ENCODE results near the gene OBP2B.
"Not testable (repeated sequence)": the region's sequence is repeated elsewhere in the genome, so short reads cannot be mapped to it uniquely, and the experiment has no call there.

DNA sequence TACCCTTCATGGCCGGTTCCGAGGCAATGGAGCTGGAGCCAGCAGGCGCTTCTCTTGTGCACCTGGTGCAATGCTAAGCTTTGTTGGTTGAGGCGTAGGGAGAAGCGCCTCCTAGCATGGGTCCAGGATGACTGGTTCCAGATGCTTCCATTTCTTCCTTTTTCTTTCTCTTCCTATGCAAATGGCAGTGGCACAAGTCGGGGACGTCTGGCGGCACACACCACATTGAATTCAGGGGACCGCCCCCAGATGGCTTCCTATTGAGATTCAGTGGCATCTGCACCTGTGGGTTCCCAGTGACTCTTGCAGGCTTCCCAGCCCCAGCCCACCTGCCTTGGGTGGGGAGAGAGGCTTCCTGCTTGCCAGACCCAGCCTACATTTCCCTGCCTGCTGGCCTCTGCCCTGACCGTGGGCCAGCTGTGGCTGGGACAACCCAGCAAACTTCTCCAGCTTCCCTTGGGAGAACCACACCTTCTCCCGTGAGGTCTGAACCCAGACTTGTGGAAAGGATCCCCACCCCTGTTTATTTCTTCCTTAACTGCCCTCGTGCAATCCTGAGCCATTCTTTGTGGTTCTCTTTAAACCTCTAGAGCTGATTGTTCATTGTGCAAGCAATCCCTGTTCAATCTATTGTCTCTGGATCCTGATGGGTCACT, 8.4 kb upstream of the OBP2B start:
- not testable (repeated sequence) for TF ChIP-seq EP300, POLR2AphosphoS5 (IDR thresholded peaks at IDR 0.05)
- TF ChIP-seq, protein P1, sequence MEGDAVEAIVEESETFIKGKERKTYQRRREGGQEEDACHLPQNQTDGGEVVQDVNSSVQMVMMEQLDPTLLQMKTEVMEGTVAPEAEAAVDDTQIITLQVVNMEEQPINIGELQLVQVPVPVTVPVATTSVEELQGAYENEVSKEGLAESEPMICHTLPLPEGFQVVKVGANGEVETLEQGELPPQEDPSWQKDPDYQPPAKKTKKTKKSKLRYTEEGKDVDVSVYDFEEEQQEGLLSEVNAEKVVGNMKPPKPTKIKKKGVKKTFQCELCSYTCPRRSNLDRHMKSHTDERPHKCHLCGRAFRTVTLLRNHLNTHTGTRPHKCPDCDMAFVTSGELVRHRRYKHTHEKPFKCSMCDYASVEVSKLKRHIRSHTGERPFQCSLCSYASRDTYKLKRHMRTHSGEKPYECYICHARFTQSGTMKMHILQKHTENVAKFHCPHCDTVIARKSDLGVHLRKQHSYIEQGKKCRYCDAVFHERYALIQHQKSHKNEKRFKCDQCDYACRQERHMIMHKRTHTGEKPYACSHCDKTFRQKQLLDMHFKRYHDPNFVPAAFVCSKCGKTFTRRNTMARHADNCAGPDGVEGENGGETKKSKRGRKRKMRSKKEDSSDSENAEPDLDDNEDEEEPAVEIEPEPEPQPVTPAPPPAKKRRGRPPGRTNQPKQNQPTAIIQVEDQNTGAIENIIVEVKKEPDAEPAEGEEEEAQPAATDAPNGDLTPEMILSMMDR (IDR thresholded peaks at IDR 0.05) = not testable (repeated sequence)

Measured in sigmoid colon (tissue), 4 donors.